HL-60 (cell line): ENCODE results near the gene CCDC195.

Experiments
- CTCF ChIP-seq: IDR thresholded peaks from one replicate; pipeline ENCODE4 v1.5.1; 2011; ENCODE audit warnings: low read length, control low read depth, inconsistent platforms; ENCODE audit not compliant: insufficient read depth
- POLR2AphosphoS5 ChIP-seq: IDR thresholded peaks from 2 replicates; pipeline ENCODE4 v1.6.1; 2012; ENCODE audit warnings: low read depth
- REST ChIP-seq: IDR thresholded peaks from 2 replicates; pipeline ENCODE4 v1.6.1; 2012; ENCODE audit warnings: low read depth; ENCODE audit not compliant: insufficient replicate concordance
- SPI1 ChIP-seq: IDR thresholded peaks from 2 replicates; pipeline ENCODE4 v1.6.1; 2012; ENCODE audit warnings: low read depth, mild to moderate bottlenecking, borderline replicate concordance

- TF ChIP-seq CTCF (no peak), SPI1 (no peak), POLR2AphosphoS5 (no peak), REST (no peak)
Observed at GRCh38 chr2:224722770-224723169, 6.6 kb upstream of the CCDC195 start.
